ENCODE data around the gene ZNF423.

Gene ZNF423

GRCh38 chr16:49461517-49461951, 394.4 kb downstream of the ZNF423 start:
- no peak for DNase-seq (ENCODE audit: insufficient read length, low spot score)
- no peak for FAIRE-seq
- no peak for TF ChIP-seq CTCF (IDR thresholded peaks at IDR 0.05; ENCODE audit: insufficient read depth, missing control alignments)

- no peak for FAIRE-seq
- DNase-seq (ENCODE audit: insufficient read length, low spot score), result no peak
- no peak for TF ChIP-seq CTCF (IDR thresholded peaks at IDR 0.05; ENCODE audit: insufficient read depth, missing control alignments)
Observed at GRCh38 chr16:49460786-49461470, 395.0 kb downstream of the ZNF423 start.

- no peak for FAIRE-seq
- TF ChIP-seq CTCF (IDR thresholded peaks at IDR 0.05; ENCODE audit: insufficient read depth, missing control alignments), result no peak
Observed at GRCh38 chr16:49459953-49460735, 395.8 kb downstream of the ZNF423 start.

GRCh38 chr16:49458656-49459445, 397.1 kb downstream of the ZNF423 start:
- no peak for TF ChIP-seq CTCF (IDR thresholded peaks at IDR 0.05; ENCODE audit: insufficient read depth, missing control alignments)
- DNase-seq (ENCODE audit: insufficient read length, low spot score) (no peak), FAIRE-seq (no peak)

More at GRCh38 chr16:49459953-49460735, 395.8 kb downstream of the ZNF423 start:
- no peak for DNase-seq (ENCODE audit: insufficient read length, low spot score)

GRCh38 chr16:49458243-49458642, 397.7 kb downstream of the ZNF423 start:
- DNase-seq (ENCODE audit: insufficient read length, low spot score), result no peak
- FAIRE-seq, result no peak
- TF ChIP-seq CTCF (IDR thresholded peaks at IDR 0.05; ENCODE audit: insufficient read depth, missing control alignments), result no peak

- TF ChIP-seq CTCF (IDR thresholded peaks at IDR 0.05; ENCODE audit: insufficient read depth, missing control alignments), result no peak
- DNase-seq (ENCODE audit: insufficient read length, low spot score) (no peak), FAIRE-seq (no peak)
Observed at GRCh38 chr16:49457196-49457595, 398.7 kb downstream of the ZNF423 start.
